ENCODE measurements around the gene ZNF219. TPM values are rescaled to one million over a fixed set of nuclear protein-coding genes. Genes with fewer than 3 reads are reported as not detected.

Gene ZNF219
- total RNA-seq, 1 donor from 2014 or later: 11.0 TPM

DNA sequence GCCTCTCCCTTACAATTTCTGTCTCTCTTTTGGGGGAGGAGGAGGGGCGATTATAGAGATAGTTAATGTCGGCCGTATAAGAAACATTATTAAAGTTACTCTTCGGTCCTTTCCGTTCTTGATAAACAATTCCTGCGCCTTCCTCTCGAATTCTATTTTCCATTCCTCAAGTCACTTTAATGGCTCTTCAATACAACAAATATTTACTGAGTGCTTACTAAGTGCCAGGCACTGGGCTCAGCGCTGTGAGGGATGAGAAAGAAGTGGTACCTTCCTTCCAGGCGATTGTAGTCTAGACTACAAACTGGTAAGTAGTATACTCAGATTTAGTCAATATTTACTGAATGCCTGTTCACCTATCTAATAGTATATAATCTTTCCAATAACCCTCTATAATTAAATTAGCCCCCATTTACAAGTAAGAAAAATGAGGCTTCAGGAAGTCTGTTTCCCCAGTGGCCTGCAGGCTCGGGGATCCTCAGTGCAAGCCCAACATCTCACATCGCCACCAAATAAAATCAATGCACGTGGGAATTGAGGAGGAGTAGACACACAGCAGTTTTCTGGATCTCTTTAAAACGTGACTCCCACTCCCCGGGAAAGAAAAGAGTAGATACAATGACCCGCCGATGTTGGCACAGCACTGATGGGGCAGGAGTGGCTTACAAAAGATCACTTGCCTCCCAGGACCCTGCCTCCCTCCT, 589 bp upstream of the ZNF219 start:
- peaks cover 37% of the 10 kb centered on the region for H3K4me1 Mint-ChIP-seq (ENCODE audit: low read depth)

DNA sequence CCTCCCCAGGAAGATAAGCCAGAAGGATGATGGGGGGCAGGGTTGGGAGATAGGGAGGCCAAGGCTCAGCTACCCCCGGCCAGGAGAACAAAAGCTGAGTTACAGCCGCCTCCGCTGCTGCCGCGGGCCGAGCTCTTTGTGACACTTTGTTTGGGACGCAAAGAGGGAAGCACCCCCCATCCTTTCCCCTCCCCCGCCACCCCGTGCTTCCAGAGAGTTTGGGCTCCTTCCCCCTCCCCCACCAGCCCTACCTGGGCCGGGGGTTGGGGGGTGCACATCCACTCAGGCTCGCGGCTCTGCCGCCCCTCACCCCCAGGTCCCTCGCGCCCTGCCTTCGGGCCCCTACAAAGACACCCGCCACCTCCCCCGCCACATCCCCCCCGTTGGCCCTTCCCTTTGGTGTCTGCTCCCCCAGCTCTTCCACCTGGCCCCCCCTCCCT, 799 bp downstream of the ZNF219 start:
- peak overlapping the region; percentile 76 for H3K4me3 Mint-ChIP-seq (ENCODE audit: low read depth)
- no peak for DNase-seq (ENCODE audit: low spot score)
- no peaks in the 10 kb centered on the region for H3K36me3 Mint-ChIP-seq (ENCODE audit: low read depth)
- H3K27me3 Mint-ChIP-seq (ENCODE audit: low read depth): peaks cover 15% of the 10 kb centered on the region
- H3K4me1 Mint-ChIP-seq (ENCODE audit: low read depth): peaks cover 34% of the 10 kb centered on the region
- peak overlapping the region; percentile 67 for H3K27ac Mint-ChIP-seq
- H3K9me3 Mint-ChIP-seq: no peaks in the 10 kb centered on the region
- intact Hi-C loops (cut with micrococcal nuclease): no loop called here

More for the DNA sequence above, 589 bp upstream of the ZNF219 start:
- no peaks in the 10 kb centered on the region for H3K9me3 Mint-ChIP-seq
- H3K4me3 Mint-ChIP-seq (ENCODE audit: low read depth): peak overlapping the region; percentile 88
- H3K36me3 Mint-ChIP-seq (ENCODE audit: low read depth): no peaks in the 10 kb centered on the region
- peak overlapping the region; percentile 51 for H3K27ac Mint-ChIP-seq
- H3K27me3 Mint-ChIP-seq (ENCODE audit: low read depth): peaks cover 10% of the 10 kb centered on the region
- intact Hi-C loops (cut with micrococcal nuclease): no loop called here
- DNase-seq (ENCODE audit: low spot score): no peak

DNA sequence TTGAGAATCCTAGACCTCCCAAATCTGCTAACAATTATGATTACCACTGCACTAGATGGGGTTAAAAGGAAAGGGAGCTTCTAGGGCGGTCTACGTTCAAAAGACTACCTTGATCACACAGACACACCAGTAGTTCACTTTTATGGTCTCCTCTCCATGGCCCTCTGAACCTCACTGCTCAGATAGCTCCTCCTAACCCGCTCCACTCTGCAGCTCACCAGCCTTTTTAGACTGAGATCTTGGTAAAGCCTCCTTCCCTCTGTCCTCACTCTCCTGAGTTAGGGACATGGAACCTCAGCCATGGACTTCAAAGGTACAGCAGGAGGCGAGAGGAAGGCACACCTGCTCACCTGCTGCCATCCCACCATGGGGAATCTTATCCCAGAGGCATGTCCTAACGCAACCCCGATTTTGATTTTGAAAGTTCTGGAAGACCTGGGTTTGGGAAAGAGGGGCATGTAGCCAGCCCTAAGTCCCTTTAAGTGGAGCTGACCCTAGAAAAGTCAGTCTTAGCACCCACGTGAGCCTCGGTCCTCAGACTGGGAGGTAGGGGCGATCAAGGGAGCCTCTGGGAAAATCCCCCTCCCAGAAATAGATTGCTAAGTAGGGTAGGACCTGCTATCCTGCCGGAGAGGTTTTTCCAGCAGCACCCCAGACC, 1.3 kb downstream of the ZNF219 start:
- intact Hi-C loops (cut with micrococcal nuclease): no loop called here
- peaks cover 15% of the 10 kb centered on the region for H3K27me3 Mint-ChIP-seq (ENCODE audit: low read depth)
- H3K27ac Mint-ChIP-seq: peak overlapping the region; percentile 67
- no peaks in the 10 kb centered on the region for H3K9me3 Mint-ChIP-seq
- peaks cover 3% of the 10 kb centered on the region for H3K36me3 Mint-ChIP-seq (ENCODE audit: low read depth)
- no peak for DNase-seq (ENCODE audit: low spot score)
- peaks cover 28% of the 10 kb centered on the region for H3K4me1 Mint-ChIP-seq (ENCODE audit: low read depth)
- H3K4me3 Mint-ChIP-seq (ENCODE audit: low read depth): peak overlapping the region; percentile 76

DNA sequence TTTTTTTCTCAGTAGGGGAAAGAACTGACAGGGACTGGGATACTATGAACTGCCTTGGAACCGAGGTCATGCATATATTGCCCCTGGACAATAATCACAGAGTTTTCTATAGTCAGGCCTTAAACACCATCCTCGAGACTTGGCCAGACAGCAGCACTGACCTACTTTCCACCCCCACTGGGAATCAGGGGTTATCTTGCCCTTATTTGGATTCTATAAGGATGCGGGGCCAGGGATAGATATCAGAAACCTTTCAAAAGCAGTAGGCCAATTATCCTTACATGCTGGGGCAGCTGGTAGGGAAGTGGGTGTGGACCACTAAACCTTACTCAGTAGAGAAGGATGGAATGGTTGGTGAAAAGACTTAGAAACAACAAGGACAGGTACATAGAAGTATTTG, 2.0 kb downstream of the ZNF219 start:
- no peak for DNase-seq (ENCODE audit: low spot score)
- H3K4me3 Mint-ChIP-seq (ENCODE audit: low read depth): peak overlapping the region; percentile 76
- H3K4me1 Mint-ChIP-seq (ENCODE audit: low read depth): peaks cover 23% of the 10 kb centered on the region
- peaks cover 15% of the 10 kb centered on the region for H3K27me3 Mint-ChIP-seq (ENCODE audit: low read depth)
- intact Hi-C loops (cut with micrococcal nuclease): no loop called here
- H3K27ac Mint-ChIP-seq: no peak overlapping the region
- H3K9me3 Mint-ChIP-seq: no peaks in the 10 kb centered on the region
- peaks cover 5% of the 10 kb centered on the region for H3K36me3 Mint-ChIP-seq (ENCODE audit: low read depth)

DNA sequence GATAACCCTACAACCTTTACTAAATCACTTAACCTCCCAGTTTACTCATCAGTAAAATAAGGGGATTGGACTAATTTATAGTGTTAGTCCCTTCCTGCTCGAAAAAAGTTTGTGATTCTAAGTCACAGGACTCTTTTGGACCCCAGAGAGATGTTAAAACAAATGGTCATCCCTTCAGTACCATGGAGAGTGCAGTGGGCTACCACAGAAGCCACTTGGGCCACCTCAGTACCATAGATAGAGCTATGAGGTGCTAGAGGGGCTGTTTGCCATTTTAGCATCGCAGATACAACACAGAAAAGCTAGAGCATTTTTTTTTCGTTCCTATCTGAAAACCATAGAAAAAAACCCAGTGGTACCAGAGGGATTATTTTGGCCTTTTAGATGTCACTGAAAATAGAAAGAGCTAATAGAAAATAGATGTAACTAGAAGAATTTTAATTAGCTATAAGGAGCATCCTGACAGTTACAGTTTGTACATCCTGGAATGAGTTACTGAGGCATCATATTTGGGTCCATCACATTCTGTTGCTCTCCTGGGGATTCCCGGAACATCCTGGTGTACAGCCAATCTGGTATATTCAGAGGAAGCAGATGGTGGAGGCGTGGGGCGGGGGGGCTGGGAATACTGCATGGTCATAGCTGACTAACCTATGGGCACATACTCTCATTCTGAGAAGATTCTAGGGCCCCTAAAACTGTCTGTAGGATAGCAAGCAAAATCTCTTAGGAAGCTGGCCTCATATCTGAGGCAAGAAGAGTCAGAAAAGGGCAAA, 2.8 kb downstream of the ZNF219 start:
- H3K27me3 Mint-ChIP-seq (ENCODE audit: low read depth): peaks cover 15% of the 10 kb centered on the region
- no peak for DNase-seq (ENCODE audit: low spot score)
- peaks cover 8% of the 10 kb centered on the region for H3K36me3 Mint-ChIP-seq (ENCODE audit: low read depth)
- H3K4me1 Mint-ChIP-seq (ENCODE audit: low read depth): peaks cover 22% of the 10 kb centered on the region
- H3K9me3 Mint-ChIP-seq: no peaks in the 10 kb centered on the region
- H3K27ac Mint-ChIP-seq: peak overlapping the region; percentile 46
- intact Hi-C loops (cut with micrococcal nuclease): no loop called here
- peak overlapping the region; percentile 14 for H3K4me3 Mint-ChIP-seq (ENCODE audit: low read depth)

DNA sequence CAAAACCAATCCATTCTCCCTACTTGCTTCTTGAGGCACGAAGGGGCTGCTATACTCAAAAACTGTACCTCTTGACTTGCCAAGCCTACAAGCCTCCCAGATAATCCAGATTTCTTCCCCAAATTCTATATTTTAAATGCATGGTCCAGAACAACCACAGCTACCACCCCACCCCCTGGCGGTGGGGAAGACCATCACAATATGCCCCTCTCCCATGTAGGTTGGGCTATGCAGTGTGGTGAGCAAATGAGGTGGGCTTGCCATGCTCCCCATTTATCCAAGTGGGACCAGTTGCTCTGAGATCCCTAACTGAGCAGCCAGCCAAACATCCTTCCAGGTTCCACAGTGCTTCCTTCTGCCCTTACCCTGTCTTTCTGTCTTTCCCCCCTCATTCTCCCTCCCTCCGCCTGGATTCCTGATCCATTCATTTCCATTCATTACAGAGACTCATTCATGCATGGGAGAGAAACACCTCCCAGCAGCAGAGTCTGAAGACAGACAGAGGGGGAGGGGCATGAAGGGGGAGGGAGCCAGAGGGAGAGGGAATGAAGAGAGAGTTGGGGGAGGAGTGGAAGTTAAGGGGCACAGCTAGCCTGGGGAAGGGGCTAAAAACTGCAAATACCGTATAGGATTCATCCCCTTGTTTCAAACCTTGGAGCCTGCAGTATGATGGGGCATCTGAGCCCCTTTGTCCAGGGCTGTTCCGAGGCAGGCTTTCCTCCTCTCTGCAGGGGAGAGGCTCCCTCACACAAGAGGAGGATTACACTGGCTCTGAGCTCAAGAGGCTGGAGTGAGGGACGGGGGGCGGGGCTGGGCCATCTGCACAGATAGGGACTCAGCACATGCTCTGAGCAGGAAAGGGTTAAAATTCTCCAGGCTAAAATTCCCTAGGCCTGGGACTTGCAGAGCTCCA, 4.4 kb downstream of the ZNF219 start:
- no peaks in the 10 kb centered on the region for H3K9me3 Mint-ChIP-seq
- intact Hi-C loops (cut with micrococcal nuclease): no loop called here

DNA sequence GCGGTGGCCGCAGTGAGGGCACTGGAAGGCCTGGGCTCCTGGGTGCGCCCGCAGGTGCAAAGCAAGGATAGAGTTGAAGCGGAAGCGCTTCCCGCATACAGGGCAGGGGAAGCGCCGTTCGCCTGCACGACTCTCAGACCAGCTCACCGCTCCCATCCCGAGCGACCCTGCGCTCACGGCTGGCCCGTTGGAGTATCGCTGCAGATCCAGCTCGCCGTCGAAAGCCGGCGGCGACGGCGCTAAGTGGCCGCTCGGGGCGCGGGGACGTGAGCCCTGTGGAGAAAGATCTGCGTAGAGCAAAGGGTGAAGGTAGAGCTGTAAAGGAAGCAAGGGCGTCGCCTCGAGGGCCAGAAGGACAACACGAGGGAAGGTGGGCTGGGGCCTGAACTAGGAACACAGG, 5.4 kb downstream of the ZNF219 start:
- DNase-seq (ENCODE audit: low spot score): no peak
- Mint-ChIP-seq H3K9me3 (no peaks in the 10 kb centered on the region), H3K36me3 (ENCODE audit: low read depth) (peaks cover 8% of the 10 kb centered on the region), H3K4me3 (ENCODE audit: low read depth) (no peak overlapping the region), H3K4me1 (ENCODE audit: low read depth) (peaks cover 8% of the 10 kb centered on the region), H3K27me3 (ENCODE audit: low read depth) (peaks cover 11% of the 10 kb centered on the region), H3K27ac (no peak overlapping the region)
- intact Hi-C loops (cut with micrococcal nuclease): no loop called here

More for the DNA sequence above, 4.4 kb downstream of the ZNF219 start:
- Mint-ChIP-seq H3K27ac (no peak overlapping the region), H3K27me3 (ENCODE audit: low read depth) (peaks cover 11% of the 10 kb centered on the region), H3K4me1 (ENCODE audit: low read depth) (peaks cover 10% of the 10 kb centered on the region), H3K4me3 (ENCODE audit: low read depth) (no peak overlapping the region), H3K36me3 (ENCODE audit: low read depth) (peaks cover 8% of the 10 kb centered on the region)
- no peak for DNase-seq (ENCODE audit: low spot score)

DNA sequence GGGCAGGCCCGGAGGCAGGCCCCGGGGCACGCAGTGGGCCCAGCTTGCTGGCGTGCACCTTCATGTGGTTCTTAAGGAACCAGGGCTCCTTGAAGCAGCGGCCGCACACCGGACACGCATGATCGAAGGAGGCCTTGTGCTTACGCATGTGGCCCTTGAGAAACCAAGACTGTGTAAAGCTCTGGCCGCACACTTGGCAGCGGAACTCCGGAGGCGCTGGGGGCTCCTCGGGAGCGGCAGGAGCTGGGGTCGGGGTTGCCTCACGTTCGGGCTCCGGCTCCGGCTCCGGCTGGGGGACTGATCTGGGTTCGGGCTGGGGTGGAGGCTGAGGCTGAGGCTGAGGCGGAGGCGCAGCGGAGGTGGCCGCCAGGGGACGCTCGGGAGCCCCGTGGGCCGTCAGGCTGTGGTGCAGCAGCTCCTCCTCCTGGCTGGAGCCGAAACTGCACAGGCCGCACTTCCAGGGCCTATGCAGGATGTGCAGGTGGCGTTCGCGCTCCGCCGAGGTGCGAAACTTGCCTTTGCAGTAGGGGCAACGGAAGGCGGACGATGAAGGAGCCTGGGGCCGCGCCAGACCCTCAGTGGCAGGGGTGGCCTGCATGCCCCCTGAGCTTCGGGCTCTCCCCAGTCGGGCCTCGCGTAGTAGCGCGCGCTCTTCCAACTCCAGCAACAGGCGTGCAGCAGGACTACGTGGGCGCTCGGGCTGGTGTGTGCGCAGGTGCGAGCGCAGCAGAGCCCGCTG, 6.0 kb downstream of the ZNF219 start:
- intact Hi-C loops (cut with micrococcal nuclease): loop anchor here (1.0 kb wide), 3 partner anchors 12 to 78 kb away; no protein-coding TSS in a partner anchor
- Mint-ChIP-seq H3K4me3 (ENCODE audit: low read depth) (no peak overlapping the region), H3K36me3 (ENCODE audit: low read depth) (peaks cover 8% of the 10 kb centered on the region), H3K27ac (no peak overlapping the region), H3K4me1 (ENCODE audit: low read depth) (peaks cover 11% of the 10 kb centered on the region), H3K27me3 (ENCODE audit: low read depth) (peaks cover 11% of the 10 kb centered on the region), H3K9me3 (no peaks in the 10 kb centered on the region)
- peak; percentile 83 for DNase-seq (ENCODE audit: low spot score)

DNA sequence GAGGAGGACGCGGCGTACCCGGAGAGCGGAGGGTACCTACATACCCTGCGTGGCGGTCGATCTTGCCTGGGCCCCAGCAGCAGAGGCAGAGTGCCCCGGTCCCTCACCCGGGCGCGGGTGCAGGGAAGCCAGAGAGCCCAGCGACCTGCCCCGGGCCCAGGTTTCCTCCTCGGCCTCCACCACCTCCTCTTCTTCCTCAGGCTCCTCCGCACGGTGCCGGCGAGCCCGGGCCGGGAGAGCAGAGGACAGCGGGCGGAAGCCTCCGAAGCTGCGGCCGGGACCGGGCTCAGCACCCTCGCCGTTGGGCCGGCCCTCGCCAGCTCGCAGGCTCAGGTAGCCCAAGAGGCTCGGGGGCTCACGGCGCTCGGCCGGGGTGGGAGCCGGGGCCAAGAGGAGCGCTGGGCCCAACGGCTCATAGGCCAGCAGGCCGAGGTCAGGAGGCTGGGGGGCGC, 6.6 kb downstream of the ZNF219 start:
- H3K27ac Mint-ChIP-seq: no peak overlapping the region
- peaks cover 8% of the 10 kb centered on the region for H3K36me3 Mint-ChIP-seq (ENCODE audit: low read depth)
- H3K4me1 Mint-ChIP-seq (ENCODE audit: low read depth): peaks cover 9% of the 10 kb centered on the region
- no peaks in the 10 kb centered on the region for H3K9me3 Mint-ChIP-seq
- H3K4me3 Mint-ChIP-seq (ENCODE audit: low read depth): no peak overlapping the region
- peaks cover 8% of the 10 kb centered on the region for H3K27me3 Mint-ChIP-seq (ENCODE audit: low read depth)
- no peak for DNase-seq (ENCODE audit: low spot score)
- intact Hi-C loops (cut with micrococcal nuclease): loop anchor here (1.0 kb wide), 3 partner anchors 12 to 78 kb away; no protein-coding TSS in a partner anchor

DNA sequence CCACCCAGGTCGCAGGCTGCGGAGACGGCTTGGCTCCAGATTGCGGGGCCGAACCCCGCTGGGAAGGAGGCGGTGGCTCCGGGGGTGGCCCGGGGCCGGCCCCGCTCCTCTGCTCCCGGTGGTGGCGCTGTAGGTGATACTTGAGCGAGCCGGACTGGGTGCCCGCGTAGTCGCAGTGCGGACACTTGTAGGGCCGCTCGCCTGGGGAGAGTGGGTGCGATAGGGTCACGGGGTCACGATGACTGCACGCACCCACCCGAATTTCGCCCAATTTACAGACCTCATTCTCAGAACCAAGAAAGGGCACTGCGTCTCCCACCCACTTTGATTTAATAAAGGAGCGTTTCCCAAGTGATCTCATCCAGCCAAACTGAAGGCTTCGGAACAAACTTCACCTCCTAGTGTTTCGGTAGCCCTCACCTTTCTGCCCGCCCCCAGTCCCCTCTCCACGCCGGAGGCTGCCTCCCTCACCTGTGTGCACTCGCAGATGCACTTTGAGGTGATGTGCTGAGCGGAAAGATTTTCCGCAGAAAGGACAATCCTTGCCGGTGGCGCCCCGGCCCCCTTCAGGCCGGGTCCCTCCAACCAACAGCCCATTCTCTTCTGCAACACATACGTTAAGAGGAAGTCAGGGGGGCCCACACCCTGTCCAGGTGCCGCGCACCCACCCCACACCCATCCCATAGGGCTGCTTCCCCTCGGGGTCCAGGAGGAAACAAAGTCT, 7.4 kb downstream of the ZNF219 start:
- H3K9me3 Mint-ChIP-seq: no peaks in the 10 kb centered on the region
- peaks cover 13% of the 10 kb centered on the region for H3K4me1 Mint-ChIP-seq (ENCODE audit: low read depth)
- no peak for DNase-seq (ENCODE audit: low spot score)
- intact Hi-C loops (cut with micrococcal nuclease): no loop called here
- H3K36me3 Mint-ChIP-seq (ENCODE audit: low read depth): peaks cover 8% of the 10 kb centered on the region
- no peak overlapping the region for H3K4me3 Mint-ChIP-seq (ENCODE audit: low read depth)
- H3K27me3 Mint-ChIP-seq (ENCODE audit: low read depth): peaks cover 8% of the 10 kb centered on the region
- no peak overlapping the region for H3K27ac Mint-ChIP-seq
